Prostate gland (tissue), 2 donors: Measurements from ENCODE around the gene ZMAT5. TPM values are rescaled to one million over a fixed set of nuclear protein-coding genes. Genes with fewer than 3 reads are reported as not detected.

ENCODE experiments used
- DNase-seq: peaks from one replicate; pipeline ENCODE4 v3.0.0-alpha.2; 2019; ENCODE audit warnings: low spot score
- H3K27ac ChIP-seq, 2 donors: fragments of 200-600 bp; sonication (generic); 2 replicates each; pipeline ENCODE4 v1.5.1; 2017 to 2019
- H3K27me3 ChIP-seq: fragments of 200-600 bp; sonication (generic); replicated peaks from 2 replicates; pipeline ENCODE4 v1.5.1; 2019; ENCODE audit not compliant: insufficient read depth
- H3K36me3 ChIP-seq, 2 donors: fragments of 200-600 bp; sonication (generic); 1 replicate in 1 of 2; 2 replicates in 1 of 2; pipeline versions ENCODE4 v1.5.1 to v1.8.1; 2017 to 2019
- H3K4me1 ChIP-seq: fragments of 200-600 bp; sonication (generic); replicated peaks from 2 replicates; pipeline ENCODE4 v1.5.1; 2019
- H3K4me3 ChIP-seq, 2 donors: fragments of 200-600 bp; sonication (generic); 2 replicates each; pipeline ENCODE4 v1.5.1; 2017 to 2019
- H3K9me3 ChIP-seq: fragments of 200-600 bp; sonication (generic); 2 replicates; pipeline ENCODE4 v1.5.1; 2017
- POLR2A ChIP-seq: fragments of 450-650 bp; IDR thresholded peaks from one replicate; pipeline ENCODE4 v1.6.1; 2016; ENCODE audit warnings: antibody characterized with exemption, mild to moderate bottlenecking
- POLR2AphosphoS5 ChIP-seq: sonication (generic); formaldehyde crosslinking; IDR thresholded peaks from one replicate; pipeline ENCODE4 v1.6.1; 2017; ENCODE audit warnings: antibody characterized with exemption
- WGBS: methylation state at CpG from one replicate; pipeline ENCODE4 v1.1.5; 2018; 5-methylcytosine and 5-hydroxymethylcytosine counted together
- intact Hi-C: fragments of 100-400 bp; cut with DNase I; formaldehyde crosslinking; loops from one replicate; pipeline ENCODE4 v1.14.2; 2022
- total RNA-seq, 2 donors: library from RNA; depleted of rRNA; stranded (reverse); fragments of >200 nt; gene quantifications; one replicate each; pipeline ENCODE4 v1.1.0, GENCODE V29; 2016
- TF ChIP-seq, protein P1 (sequence below), 4 experiments: fragments of 200-600 bp in 2 of 4; fragments of 450-650 bp in 2 of 4; sonication (generic) in 2 of 4; IDR thresholded peaks; 1 replicate in 3 of 4; 2 replicates in 1 of 4; pipeline ENCODE4 v1.5.1; 2016 to 2019; ENCODE audit warnings: antibody characterized with exemption in 4 of 4, mild to moderate bottlenecking in 2 of 4, moderate library complexity in 2 of 4

Gene ZMAT5
- total RNA-seq, 2 donors from 2014 or later, result 32.9 to 33.5 TPM

DNA sequence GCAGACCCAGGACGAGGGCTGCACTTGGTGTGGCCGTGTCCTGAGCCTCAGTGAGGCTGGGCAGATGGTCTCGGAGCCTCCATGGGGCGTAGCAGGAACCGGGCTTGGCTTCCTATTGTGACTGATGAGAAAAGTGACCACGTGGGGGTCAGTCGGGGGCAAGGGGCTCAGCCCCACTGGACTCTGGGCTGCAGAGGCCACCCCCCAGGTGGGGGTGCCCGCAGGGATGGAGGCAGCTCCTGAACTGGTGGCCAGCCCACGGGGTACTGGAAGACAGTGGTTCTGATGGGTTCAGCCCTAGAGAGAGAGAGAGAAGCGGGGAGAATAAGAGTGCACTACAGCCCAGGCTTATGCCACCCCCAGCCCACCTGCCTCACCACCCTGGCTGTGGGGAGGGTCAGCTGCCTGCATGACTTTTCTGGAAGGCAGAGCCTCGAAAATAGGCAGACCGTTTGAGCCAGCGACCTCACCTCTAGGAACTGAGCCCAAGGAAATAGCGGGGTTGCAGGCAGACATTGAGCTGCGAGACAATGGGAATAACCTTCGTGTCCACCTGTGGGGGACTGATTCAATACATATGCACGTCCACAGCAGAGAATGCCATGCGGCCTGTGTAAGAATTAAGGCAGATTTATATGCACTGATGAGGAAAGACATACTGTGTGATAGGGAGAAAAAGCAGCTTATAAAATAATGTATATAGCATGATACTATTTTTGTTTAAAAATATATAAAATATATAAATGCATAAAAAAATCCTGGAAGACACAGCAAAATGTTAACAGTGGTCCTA lies 35.6 kb downstream of the ZMAT5 start:
- DNase-seq, result no peak

DNA sequence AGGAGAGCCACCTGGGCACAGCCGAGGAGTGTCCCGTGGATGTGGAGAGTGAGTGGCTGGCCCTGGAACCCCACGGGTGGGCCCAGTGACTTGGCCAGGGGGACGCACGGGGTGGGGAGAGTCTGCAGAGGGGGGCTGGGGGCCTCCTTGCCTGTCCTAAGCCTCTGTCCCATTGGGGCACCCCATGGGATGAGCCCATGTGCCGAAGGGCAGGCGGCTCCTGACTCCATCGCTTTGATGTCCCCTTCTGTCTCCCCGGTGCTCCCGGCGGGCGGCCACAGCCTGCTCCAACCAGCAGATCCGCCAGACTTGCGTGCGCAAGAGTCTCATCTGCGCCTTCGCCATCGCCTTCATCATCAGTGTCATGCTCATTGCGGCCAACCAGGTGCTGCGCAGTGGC lies 37.6 kb downstream of the ZMAT5 start:
- intact Hi-C loops, result no loop called here
- Histone ChIP-seq H3K4me3 (no peak overlapping the region), H3K27ac (no peak overlapping the region), H3K36me3 (no peaks in the 10 kb centered on the region), H3K27me3 (no peaks in the 10 kb centered on the region), H3K9me3 (no peaks in the 10 kb centered on the region), H3K4me1 (no peaks in the 10 kb centered on the region)
- no peak for TF ChIP-seq POLR2A
- no peak for TF ChIP-seq POLR2AphosphoS5
- TF ChIP-seq, protein P1, sequence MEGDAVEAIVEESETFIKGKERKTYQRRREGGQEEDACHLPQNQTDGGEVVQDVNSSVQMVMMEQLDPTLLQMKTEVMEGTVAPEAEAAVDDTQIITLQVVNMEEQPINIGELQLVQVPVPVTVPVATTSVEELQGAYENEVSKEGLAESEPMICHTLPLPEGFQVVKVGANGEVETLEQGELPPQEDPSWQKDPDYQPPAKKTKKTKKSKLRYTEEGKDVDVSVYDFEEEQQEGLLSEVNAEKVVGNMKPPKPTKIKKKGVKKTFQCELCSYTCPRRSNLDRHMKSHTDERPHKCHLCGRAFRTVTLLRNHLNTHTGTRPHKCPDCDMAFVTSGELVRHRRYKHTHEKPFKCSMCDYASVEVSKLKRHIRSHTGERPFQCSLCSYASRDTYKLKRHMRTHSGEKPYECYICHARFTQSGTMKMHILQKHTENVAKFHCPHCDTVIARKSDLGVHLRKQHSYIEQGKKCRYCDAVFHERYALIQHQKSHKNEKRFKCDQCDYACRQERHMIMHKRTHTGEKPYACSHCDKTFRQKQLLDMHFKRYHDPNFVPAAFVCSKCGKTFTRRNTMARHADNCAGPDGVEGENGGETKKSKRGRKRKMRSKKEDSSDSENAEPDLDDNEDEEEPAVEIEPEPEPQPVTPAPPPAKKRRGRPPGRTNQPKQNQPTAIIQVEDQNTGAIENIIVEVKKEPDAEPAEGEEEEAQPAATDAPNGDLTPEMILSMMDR (IDR thresholded peaks at IDR 0.05), result no peak
- no peak for DNase-seq
- WGBS, result 90% methylated on average over 19 of the region's 20 CpGs

More for the DNA sequence above, 35.6 kb downstream of the ZMAT5 start:
- H3K9me3 ChIP-seq, result no peaks in the 10 kb centered on the region
- H3K36me3 ChIP-seq, result no peaks in the 10 kb centered on the region
- no peak overlapping the region for H3K27ac ChIP-seq
- H3K4me1 ChIP-seq, result no peaks in the 10 kb centered on the region
- intact Hi-C loops, result no loop called here
- H3K27me3 ChIP-seq, result no peaks in the 10 kb centered on the region
- TF ChIP-seq, protein P1 (IDR thresholded peaks at IDR 0.05), result no peak
- TF ChIP-seq POLR2A (no peak), POLR2AphosphoS5 (no peak)
- WGBS, result 88% methylated on average over 18 of the region's 18 CpGs
- no peak overlapping the region for H3K4me3 ChIP-seq

DNA sequence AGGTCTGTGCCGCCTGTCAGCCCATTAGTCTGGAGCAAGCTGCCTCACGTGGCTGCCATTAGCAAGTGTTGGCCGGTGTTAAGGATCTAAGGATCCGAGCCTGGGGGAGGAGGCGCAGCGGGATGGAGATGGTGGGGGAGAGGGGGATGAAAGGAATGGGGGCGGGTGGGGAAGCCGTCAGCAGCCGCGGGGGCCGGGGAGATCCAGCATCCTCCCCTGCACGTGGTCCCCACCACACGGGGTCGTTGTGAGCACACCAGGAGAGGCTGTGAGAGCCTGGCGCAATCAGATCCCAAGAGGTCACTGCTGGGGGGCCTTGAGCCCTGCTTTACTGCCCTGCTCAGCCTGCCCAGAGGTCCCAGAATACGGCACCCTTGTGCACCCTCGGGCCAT lies 39.7 kb downstream of the ZMAT5 start:
- Histone ChIP-seq H3K9me3 (no peaks in the 10 kb centered on the region), H3K4me3 (no peak overlapping the region), H3K36me3 (no peaks in the 10 kb centered on the region), H3K4me1 (no peaks in the 10 kb centered on the region), H3K27ac (no peak overlapping the region), H3K27me3 (no peaks in the 10 kb centered on the region)
- no peak for DNase-seq
- TF ChIP-seq, protein P1 (IDR thresholded peaks at IDR 0.05), result peak in 1 of 4 experiments; percentile 9
- no peak for TF ChIP-seq POLR2AphosphoS5
- intact Hi-C loops, result no loop called here
- 10% methylated on average over 9 of the region's 17 CpGs for WGBS

DNA sequence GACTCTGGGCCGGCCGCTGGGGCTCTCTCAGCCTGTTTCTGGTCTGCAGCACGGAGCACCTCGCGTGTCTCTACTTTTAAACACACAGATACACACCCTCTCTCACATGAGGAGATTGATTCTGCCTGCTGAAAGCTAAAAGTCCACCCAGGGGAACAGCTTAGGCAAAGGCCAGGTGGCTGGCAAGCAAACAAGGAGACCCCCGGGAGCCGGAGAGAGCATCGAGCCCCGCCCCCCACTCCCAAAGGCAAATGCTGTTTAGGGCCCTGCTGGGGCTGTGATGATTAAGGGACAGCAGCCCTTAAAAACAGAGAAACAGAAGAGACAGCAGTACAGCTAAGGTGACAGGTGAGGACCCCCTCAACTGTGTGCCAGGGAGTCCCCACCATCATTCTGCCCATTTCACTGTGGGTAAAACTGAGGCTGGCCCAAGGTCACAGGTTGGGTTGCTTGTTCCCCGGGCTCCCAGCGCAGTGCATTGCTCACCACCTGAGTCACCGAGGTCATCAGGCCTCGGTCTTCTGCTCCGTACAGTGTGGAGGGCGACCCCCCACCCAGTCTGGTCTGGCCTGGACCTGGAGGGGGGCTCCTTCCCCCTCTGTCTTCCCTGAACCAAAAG lies 40.2 kb downstream of the ZMAT5 start:
- H3K27ac ChIP-seq, result no peak overlapping the region
- WGBS, result 58% methylated on average over 15 of the region's 15 CpGs
- no peaks in the 10 kb centered on the region for H3K27me3 ChIP-seq
- DNase-seq, result no peak
- H3K4me3 ChIP-seq, result no peak overlapping the region
- H3K4me1 ChIP-seq, result no peaks in the 10 kb centered on the region
- H3K9me3 ChIP-seq, result no peaks in the 10 kb centered on the region
- H3K36me3 ChIP-seq, result no peaks in the 10 kb centered on the region
- no peak for TF ChIP-seq POLR2A
- intact Hi-C loops, result no loop called here

DNA sequence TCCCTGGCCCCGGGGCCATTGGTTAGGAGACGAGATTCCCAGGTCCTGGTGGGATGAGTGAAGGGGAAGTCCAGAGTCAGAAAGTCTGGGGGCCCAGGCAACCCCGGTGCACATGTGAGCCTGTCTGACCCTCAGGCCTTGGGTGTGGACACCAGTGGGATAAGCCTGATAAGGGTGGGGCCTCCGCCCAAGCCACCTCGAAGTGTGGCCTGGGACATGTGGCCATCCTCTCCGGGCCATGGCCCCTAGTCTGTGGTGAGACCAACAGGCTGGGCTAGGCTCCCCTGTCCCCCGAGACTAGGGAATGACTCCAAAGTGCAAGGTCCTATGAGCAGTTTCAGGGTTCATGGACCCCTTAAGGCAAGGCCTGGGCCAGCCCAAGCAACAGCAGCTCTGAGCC lies 40.7 kb downstream of the ZMAT5 start:
- no peaks in the 10 kb centered on the region for H3K27me3 ChIP-seq
- DNase-seq, result no peak
- 88% methylated on average over 7 of the region's 7 CpGs for WGBS

DNA sequence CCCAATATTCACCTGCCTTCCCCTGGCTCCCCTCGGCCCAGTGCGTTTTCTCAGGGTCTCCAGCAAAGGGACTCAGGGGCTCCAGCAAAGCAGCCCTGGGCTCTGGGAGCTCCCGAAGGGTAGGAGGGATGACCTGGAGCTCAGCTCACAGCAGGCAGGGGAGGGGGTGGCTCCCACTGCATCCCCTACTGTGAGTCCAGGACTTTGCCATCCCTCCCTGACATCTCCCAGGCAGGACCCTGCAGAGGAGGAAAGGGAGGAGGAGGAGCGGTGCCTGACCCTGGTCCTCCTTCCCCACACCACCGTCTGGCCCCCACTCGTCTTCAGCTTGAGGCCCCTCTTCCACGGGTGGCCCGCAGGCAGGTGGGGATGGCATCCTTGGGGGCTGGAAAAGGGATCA lies 42.0 kb downstream of the ZMAT5 start:
- no peak overlapping the region for H3K27ac ChIP-seq
- H3K4me1 ChIP-seq, result peaks cover 7% of the 10 kb centered on the region
- H3K27me3 ChIP-seq, result peaks cover 4% of the 10 kb centered on the region
- WGBS, result 77% methylated on average over 5 of the region's 8 CpGs
- H3K9me3 ChIP-seq, result no peaks in the 10 kb centered on the region
- H3K4me3 ChIP-seq, result no peak overlapping the region
- no peak for TF ChIP-seq POLR2A
- TF ChIP-seq, protein P1 (IDR thresholded peaks at IDR 0.05), result no peak
- no peak for TF ChIP-seq POLR2AphosphoS5
- intact Hi-C loops, result no loop called here
- no peak for DNase-seq
- H3K36me3 ChIP-seq, result no peaks in the 10 kb centered on the region

More for the DNA sequence above, 40.7 kb downstream of the ZMAT5 start:
- intact Hi-C loops, result no loop called here
- no peaks in the 10 kb centered on the region for H3K36me3 ChIP-seq
- no peak overlapping the region for H3K27ac ChIP-seq
- no peaks in the 10 kb centered on the region for H3K9me3 ChIP-seq
- H3K4me1 ChIP-seq, result peaks cover under 1% of the 10 kb centered on the region
- TF ChIP-seq POLR2A, result no peak
- H3K4me3 ChIP-seq, result no peak overlapping the region
